GM19452 (cell line): ENCODE data around the gene LAMA2.
"Not testable (repeated sequence)": the region's sequence is repeated elsewhere in the genome, so short reads cannot be mapped to it uniquely, and the experiment has no call there.

Experiments used
- ATAC-seq: cut with Tn5 transposase; IDR thresholded peaks from one replicate; pipeline ENCODE4 v1.9.1; 2021; ENCODE audit not compliant: unreplicated experiment

LAMA2 gene

GRCh38 chr6:129069006-129069405 lies 186.1 kb downstream of the LAMA2 start:
- no peak for ATAC-seq

GRCh38 chr6:129073051-129073450 lies 190.1 kb downstream of the LAMA2 start:
- ATAC-seq, result no peak

- no peak for ATAC-seq
Measured at GRCh38 chr6:129073691-129074395, 190.9 kb downstream of the LAMA2 start.

GRCh38 chr6:129084406-129084805 lies 201.5 kb downstream of the LAMA2 start:
- no peak for ATAC-seq

GRCh38 chr6:129088481-129088880 lies 205.5 kb downstream of the LAMA2 start:
- not testable (repeated sequence) for ATAC-seq

- no peak for ATAC-seq
Measured at GRCh38 chr6:129089357-129089756, 206.4 kb downstream of the LAMA2 start.

- ATAC-seq, result no peak
Measured at GRCh38 chr6:129094147-129094546, 211.2 kb downstream of the LAMA2 start.

GRCh38 chr6:129096651-129097290 lies 213.8 kb downstream of the LAMA2 start:
- ATAC-seq, result no peak

- ATAC-seq, result no peak
Measured at GRCh38 chr6:129098061-129098553, 215.2 kb downstream of the LAMA2 start.

GRCh38 chr6:129099696-129100095 lies 216.8 kb downstream of the LAMA2 start:
- ATAC-seq, result no peak

GRCh38 chr6:129100164-129100563 lies 217.2 kb downstream of the LAMA2 start:
- ATAC-seq, result no peak

- ATAC-seq, result no peak
Measured at GRCh38 chr6:129102741-129103140, 219.8 kb downstream of the LAMA2 start.

GRCh38 chr6:129104131-129104530 lies 221.2 kb downstream of the LAMA2 start:
- ATAC-seq, result no peak

GRCh38 chr6:129104560-129104959 lies 221.6 kb downstream of the LAMA2 start:
- ATAC-seq, result no peak

- no peak for ATAC-seq
Measured at GRCh38 chr6:129105035-129105434, 222.1 kb downstream of the LAMA2 start.

- no peak for ATAC-seq
Measured at GRCh38 chr6:129105793-129106192, 222.9 kb downstream of the LAMA2 start.

- no peak for ATAC-seq
Measured at GRCh38 chr6:129108337-129108736, 225.4 kb downstream of the LAMA2 start.

GRCh38 chr6:129110690-129111343 lies 227.9 kb downstream of the LAMA2 start:
- ATAC-seq, result no peak

GRCh38 chr6:129111346-129111745 lies 228.4 kb downstream of the LAMA2 start:
- ATAC-seq, result no peak

- ATAC-seq, result no peak
Measured at GRCh38 chr6:129111853-129112252, 228.9 kb downstream of the LAMA2 start.

- ATAC-seq, result no peak
Measured at GRCh38 chr6:129112591-129112990, 229.7 kb downstream of the LAMA2 start.

GRCh38 chr6:129113637-129114036 lies 230.7 kb downstream of the LAMA2 start:
- no peak for ATAC-seq
